NCI-H2029 (cell line): ENCODE measurements around the gene TENM4.
A peak's percentile ranks its signal among the peaks of the same experiment; 100 is the strongest.
"Not testable (repeated sequence)": the region's sequence is repeated elsewhere in the genome, so short reads cannot be mapped to it uniquely, and the experiment has no call there.

Source experiments
- DNase-seq: peaks from one replicate; lab custom pipeline; 2025; lab: John Stamatoyannopoulos, UW

Gene TENM4

DNA sequence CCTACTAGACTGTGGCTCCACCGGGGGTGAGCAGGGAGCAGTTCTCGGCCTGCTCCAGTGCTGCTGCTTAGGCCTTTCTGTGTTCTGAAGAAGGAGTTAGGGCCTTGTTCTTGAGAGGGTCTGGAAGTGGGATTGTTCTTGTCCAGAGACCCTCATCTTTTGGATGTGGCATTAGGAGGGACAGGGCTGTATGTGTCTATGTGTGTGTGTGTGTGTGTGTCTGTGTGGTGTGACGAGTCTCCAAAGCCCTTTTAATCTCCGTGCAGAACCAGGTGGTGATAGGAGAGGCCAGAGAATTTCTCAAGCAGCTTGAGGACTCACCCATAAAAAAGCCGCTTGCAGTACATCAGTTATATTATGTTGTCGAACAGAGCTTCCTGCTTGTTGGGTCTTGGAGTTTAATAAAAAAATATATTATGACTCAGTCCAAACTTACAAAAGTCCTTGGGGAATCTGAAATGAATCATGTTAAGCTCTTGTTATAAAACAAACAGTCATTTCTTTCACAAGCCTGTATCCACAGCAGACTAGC is 196.5 kb downstream of the TENM4 start:
- DNase-seq: no peak

DNA sequence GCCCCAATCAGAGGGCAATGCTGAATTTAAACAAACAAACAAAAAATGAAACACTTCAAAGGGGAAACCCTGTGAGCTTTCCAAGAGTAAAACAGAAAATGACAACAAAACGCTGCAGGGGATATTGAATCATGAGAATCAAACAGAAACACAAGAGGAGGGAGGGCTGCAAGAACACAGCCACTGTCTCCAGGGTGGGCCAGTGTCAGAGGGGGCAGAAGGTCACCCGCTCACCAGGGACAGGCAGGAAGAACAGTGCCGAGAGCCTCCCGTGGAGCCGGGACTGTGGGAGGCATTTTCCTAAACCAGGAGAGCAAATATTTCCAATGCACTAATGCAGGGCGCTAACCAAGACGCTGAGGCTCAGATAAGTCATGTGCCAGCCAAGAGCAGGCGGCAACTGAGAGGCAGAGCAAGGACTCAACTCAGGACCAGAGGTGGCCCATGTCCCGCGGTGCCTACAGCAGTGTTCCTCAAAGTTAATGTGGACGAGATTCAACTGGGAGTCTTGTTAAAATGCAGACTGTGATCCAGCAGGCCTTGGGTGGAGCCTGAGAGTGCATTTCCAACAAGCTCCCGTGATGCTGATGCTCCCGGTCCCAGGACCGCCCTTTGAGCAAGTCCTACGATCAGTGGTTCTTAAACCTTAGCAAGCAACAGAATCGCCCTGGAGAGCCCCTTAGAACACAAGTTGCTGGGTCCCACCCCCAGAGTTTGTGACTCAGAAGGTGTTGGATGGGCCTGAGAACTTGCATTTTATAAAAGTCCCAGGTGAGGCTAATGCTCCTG is 197.2 kb downstream of the TENM4 start:
- no peak for DNase-seq

DNA sequence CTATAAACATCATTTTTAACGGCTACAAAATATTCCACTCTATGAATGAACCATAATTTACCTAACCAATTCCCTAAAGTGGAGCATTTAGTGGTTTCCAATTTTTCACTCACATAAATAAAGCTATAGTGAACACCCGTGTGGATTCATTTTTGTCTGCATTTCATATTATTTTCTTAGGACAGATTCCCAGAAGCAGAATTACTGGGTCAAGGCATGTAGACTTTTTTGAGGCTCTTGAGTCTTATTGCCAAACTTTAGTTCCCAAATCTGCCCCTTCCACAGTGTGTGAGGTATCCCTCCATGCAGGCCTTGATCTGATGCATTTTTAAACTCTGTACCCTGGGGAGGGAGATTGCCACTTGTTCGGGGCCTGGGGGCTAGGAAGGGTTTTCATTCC is 198.2 kb downstream of the TENM4 start:
- no peak for DNase-seq

DNA sequence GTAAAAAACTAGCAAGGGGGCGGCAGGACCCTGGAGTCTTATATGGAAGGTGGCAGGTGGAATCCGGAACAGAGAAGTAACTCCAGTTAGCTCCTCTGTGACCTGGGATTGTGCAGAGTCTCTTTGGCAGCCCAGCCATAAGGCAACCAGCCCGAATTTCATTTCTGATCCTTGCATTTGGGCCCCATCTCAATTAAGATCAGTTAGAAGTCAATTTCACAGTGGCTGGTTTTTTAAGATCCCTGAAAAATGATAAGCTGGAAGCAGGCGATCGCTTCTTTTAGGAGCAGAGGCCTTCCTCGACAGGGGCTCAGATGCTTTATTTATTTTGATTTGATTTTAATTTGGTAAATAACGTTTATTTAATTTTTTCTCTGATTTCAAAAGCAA is 199.0 kb downstream of the TENM4 start:
- DNase-seq: no peak

DNA sequence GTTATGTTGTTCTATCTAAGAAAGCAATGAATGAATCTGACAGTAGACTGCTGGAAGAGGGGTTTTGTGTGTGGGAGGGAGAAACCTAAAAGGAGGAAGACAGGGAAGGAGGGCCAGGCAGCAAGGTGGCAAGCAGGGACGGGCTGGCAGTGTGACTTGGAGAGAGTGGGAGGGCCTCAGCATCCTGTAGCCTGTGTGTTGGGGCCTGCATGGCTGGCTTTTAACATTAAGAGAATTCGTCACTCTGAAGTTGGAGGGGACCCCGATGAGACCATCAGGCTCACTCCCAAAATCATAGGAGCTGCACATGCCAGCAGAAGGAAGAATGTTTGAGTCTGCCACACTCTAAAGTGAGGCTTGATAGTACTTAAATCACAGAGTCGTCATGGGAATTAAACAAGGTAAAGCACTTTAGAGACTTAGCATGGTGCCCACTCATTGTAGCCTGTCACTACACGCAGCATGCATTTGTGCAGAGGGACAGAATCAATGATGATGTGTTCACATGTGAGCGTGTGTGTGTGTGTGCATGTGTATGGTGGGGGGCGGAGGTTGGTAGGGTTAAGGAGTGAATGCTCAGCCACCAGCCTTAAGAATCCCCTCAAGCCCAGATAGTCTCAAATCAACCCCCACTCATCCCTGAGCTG is 199.5 kb downstream of the TENM4 start:
- DNase-seq: no peak

DNA sequence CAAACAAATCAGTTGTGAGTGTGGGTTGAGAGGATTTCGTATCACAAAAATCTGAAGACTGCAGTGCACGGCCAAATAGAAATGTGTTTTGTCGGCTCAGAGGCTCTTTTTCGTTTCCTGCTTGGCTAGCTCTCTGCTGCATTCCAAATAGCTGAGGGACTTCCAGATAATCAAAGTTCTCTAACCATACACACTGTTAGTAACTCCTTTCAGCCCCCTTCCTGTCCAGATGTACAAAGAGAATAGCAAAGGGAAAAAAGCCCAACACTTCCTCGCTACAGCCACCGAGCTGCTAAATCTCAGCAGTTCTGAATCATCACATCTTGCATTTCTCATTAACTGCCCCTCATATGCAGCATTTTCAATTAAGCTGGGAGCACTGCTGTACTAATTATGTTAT is 203.1 kb downstream of the TENM4 start:
- DNase-seq: no peak

DNA sequence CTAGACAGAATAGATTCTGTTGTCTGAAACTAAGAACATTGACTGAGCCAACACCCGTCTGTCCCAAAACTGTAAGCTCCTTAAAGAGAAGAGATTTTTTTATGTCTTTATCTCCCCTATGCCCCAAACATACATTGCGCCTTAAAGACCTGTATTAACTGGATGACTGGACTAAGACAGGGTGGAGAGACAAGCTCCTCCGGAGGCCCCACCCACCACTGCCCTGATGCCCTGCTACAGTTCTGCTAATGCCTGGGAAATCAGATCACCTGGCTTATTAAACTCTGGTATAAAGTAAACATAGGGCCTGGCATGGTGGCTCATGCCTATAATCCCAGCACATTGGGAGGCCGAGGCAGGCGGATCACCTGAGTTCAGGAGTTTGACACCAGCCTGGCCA is 203.7 kb downstream of the TENM4 start:
- DNase-seq: no peak

DNA sequence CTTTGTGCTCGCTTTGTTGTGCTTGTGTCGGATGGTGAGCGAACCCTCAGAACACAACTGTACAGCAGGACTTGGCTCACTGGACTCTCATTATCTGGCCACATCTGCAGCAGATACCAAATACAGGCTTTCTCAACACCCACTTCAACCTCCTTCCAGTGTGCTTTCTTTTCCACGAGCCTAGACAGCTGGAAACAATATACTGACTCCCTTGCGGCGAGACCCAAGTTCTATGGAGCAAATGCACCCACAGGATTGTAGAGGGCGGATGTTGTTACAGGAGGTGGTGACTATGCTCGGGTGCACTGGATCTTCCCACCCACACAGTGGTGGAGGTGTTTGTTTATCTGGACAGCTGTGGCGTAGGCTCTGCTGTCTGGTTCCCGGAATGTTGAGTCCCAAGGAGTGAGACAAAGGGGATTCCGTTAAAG is 204.3 kb downstream of the TENM4 start:
- DNase-seq: no peak

DNA sequence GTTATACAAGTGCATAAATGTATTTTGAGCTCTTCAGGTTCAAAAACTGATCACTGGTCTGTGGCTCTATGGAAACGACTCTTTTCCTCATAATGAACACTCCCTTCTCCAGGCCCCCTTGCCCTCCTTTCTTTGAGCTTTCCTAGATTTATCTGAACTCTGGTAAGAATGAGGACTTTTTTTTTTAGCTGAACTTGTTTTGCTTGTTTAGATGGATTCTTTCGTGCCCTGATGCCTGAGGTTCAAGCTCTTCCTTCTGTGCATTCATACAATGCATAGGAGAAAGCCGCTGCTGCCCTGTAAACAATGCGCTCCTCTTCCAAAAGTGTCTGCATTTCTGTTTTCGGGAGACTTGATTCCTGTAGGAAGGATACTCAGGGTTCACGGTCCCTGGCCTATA is 205.1 kb downstream of the TENM4 start:
- no peak for DNase-seq

DNA sequence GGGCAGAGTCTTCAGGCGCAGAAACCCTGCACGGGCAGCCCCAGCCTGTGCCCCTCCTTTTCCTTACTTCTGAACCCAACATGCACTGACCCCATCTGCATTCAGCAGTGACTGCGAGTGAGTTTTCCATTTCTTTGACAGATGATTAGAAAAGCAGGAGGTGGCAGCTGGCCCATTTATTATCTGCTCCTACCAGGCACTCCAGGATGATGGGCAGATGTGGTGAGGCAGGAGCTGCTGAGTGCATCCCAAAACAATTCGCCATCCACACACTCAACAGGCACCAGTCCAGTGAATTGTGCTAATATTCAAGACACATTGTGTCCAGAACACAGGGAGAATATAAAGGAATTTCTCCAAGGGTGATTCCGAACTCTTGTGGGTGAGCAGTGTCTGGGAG is 208.5 kb downstream of the TENM4 start:
- DNase-seq: no peak

DNA sequence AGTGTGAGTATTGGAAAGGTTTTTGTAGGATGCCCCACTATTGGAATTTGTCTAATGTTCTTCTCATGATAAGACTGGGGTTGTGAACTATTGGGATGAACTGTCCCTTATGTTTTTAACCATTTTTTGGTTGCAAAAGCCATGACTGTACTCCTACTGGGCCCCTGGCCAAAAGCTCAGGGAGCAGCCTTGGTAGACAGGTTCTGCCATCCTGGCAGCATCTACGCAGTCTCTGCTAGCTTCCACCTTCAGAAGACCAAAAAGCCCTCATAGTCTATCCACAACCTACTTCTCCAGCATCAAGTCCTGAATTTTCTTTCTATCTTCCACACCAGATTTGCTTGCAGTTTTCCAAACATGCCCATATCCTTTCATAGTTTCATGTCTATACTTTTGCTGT is 211.8 kb downstream of the TENM4 start:
- DNase-seq: no peak

DNA sequence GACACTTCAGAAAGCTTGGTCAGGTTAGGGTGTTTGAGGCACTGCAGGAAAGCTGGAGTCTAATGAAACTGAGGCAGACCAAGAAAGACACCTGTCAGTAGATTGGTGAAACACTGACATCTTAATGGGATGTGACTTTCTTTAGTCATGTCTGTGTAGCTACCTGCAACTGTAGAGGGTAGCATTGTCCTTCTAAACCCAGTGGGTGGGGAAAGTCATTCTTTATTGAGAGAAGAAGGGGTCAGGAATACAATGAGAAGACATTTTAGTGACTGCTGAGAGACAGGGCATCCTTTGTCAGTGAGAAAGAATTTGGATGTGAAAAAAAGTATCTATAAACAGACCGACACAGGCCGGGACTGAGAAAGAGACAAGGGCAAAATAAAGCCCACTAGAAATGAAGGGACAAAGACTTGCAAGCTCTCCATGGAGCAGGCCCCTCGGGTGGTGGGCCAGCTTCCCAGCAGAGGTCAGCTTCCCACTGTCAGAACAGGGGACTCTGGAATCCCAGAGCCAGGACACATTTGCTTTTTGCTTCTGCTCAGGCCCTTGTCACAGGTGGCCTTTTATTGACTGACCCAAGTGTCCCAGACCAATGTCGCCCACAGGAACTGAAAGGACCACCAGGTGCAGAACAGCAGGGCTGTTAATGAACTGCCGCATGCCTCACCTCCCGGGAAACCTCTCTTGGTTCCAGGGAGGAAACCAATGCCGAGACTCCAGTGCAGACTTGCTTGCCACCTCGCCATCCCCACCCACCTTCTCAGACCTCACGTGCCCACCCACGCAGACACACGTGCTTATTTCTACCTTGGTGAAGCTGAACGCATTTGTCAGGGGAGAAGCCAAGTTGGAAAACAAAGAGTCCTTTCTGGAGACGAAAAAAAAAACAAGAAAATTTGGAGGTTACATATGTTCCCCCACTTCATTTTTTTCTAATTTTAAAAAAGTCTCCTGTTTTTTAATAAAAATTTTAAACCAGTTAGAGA is 212.8 kb downstream of the TENM4 start:
- no peak for DNase-seq

DNA sequence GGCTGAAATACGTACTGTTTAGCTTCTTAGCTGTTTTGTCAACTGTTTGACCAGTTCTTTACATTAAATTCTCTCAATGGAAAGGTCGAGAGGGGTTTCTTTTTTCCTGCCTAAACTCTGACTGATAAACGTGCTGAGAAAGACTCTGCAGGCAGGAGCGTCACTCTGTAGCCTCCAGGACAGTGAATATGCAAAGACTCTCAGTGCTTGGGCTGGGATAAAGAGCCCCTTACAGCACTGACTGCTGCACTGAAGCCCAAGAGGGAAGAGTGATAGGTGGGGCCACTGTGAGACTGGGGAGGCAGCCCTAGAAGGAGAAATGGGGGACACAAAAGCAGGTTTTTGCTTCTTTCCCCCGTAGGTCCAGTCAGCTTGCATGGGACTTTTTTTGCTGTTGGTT is 213.5 kb downstream of the TENM4 start:
- no peak for DNase-seq

DNA sequence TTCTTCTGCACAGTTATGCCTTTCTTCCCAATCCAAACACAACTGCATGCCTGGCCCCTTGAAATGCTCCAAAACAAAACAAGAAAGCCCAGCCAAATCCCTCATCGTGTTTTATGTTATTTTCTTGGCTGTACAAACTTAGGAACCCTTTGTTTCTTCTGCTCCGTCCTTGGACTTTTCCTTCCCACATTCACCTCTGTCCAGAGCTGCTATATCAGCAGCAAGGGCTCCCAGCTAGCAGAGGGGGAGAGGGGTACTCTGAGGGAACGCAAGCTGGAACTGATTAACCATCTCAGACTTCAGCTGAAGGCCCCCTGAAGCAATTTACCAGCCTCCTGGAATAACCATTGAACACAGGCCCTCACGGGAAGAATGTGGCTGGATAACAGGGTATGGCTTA is 214.7 kb downstream of the TENM4 start:
- no peak for DNase-seq

DNA sequence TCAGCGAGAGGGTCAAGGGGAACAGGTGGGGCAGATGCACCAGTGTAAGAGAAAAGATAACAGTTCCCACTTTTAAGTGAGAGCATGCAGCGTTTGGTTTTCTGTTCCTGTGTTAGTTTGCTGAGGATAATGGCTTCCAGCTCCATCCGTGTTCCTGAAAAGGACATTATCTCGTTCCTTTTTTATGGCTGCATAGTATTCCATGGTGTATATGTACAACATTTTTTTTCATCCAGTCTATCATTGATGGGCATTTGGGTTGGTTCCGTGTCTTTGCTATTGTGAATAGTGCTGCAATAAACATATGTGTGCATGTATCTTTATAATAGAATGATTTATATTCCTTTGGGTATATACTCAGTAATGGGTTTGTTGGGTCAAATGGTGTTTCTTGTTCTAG is 218.7 kb downstream of the TENM4 start:
- not testable (repeated sequence) for DNase-seq

DNA sequence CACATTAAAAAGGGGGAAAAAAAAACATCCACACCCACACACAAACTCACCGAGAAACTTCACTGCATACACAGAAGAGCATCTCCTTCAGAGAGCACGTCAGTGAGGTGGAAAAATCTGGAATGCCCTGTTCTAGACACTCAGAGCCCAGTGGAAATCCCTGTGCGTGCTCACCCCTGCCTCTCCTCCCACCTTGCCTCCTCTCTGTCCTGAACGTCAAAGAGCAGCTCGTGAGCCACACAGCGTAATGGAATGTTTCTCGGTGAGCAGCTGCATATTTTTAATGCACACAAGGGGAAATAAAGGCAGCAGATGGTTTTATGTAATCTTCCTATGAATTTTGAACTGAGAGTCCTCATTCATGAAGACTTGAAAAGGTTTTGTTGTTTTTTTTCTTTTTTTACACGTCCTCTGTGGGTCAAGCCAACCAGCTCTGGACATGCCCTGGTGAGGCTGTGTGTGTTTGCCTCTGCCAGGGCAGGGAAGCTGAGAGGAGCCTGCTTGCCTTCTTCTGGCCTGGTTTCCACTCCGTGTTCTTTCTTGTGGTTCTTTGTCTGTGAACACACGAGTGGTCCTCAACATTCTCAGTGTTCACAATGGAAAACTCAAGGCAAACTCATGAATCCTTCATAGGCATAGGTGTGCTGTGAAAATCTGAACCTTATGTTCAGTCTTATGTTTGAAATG is 219.2 kb downstream of the TENM4 start:
- DNase-seq: no peak

DNA sequence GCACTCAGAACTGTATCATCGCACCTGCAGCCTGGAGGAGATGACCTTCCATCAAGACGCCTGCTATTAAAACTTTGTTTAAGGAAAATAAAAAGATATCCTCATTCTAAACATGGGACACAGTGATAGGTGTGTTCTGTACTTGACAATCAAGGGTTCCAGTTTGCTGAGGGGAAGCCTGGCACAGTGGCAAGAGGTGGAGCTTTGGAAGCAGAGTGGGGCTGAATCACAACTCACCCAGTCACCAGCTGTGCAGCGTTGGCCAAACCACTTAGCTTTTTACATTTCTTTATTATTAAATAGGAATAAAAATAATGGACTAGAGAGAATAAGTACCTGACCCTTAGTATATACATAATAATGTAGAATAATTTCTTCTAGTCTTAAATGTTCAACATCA is 220.7 kb downstream of the TENM4 start:
- no peak for DNase-seq

DNA sequence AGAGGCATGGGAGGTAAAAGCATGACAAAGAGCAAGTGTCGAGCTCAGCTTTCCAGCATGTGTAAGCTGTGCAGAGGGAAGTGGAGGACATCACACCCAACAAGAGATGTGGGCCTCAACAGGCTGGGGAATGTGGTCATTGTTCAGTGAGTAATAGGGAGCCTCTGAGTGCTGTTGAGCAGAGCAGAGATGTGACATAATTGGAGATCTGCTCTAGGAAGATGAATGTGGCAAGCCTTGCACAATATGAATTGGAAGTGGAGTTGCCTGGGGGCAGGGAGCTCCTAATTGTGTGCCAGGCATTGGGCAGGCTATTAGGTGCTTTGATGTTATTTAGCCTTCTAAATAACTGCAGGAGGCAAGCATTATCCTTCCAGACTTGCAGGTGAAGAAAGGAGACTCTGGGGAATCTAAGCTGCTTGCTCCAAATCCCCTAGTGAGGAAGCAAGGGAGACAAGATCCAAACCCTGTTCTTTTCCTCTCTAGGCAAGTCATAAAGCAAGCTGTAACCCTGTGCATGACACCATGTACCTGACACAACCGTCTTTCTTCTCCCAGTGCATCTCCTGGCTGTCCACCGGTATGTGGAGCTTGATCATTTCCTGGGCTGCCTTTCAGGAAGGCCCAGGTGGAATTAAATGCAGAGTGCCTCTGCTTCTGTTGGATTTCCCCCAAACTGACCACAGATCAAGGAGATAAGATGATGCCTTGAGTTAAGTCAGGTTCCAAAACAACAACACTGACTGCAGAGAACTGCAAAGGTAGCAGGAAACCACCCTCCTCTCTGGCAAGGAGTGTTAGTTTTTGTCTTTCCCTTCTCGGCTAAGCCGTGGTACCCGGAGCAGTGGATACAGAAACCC is 221.4 kb downstream of the TENM4 start:
- DNase-seq: no peak

DNA sequence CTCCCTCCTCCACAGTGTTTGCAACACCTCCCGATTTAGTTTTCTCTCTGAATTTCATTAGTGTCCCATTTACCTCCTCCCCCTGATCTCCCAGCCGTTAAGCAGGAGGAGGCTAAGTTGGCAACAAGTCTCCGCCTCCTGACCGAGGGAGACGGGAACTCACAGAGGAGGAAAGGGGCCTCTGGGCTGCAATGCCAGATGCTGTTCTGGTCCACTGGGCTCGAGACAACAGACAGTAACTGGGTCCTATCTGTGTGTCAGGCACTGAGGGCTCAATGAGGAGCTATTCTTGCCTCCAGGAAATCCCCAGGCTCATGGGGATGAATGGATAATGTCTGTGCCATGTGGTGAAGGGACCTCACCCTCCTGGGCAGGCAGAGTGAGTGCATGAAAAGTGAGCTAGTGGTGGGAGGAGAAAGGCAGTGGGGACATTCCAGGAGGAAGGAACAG is 228.1 kb downstream of the TENM4 start:
- no peak for DNase-seq

DNA sequence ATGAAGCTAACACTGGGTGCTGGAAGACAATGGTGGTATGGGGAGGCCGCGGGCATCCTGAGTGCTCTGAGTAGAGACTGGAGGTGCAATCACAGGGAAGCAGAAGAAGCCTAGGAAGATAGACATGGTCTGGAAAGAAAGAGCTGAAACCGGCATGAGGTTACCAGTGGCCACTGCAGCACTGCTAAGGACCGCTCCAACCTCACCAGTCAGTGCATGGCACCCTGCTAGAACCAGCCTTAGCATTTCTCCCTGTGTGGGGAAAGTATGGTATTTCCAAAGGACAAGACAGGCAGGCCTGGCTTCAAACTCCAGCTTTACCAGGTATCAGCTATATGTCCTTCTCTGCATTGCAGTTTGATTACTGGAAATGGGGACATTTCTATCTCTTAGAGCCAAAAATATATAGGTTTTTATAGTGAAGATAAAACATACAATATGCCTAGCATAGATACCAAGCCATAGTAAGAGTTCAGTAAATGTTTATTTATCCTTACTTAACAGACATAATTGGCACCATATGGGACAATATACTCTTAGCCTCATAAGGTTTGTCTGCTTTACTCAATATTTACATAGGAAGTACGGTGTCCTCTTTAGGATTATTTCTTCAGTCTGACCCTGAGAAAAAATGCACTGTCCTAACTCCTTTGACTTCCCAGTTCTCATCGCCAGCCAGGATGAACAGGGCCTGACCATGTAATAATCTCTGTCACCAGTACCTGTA is 231.1 kb downstream of the TENM4 start:
- DNase-seq: peak; percentile 30
